ENCODE measurements around the gene PRKD3. TPM values are rescaled to one million over a fixed set of nuclear protein-coding genes. Genes with fewer than 3 reads are reported as not detected.
A peak's percentile ranks its signal among the peaks of the same experiment; 100 is the strongest.

The PRKD3 gene
- total and polyA plus RNA-seq, 9 of the 15 experiments (the other 6 are each of a cell fraction or from before 2014, with no cell fraction given): 4.7 to 26.7 (median 17.0) TPM

DNA sequence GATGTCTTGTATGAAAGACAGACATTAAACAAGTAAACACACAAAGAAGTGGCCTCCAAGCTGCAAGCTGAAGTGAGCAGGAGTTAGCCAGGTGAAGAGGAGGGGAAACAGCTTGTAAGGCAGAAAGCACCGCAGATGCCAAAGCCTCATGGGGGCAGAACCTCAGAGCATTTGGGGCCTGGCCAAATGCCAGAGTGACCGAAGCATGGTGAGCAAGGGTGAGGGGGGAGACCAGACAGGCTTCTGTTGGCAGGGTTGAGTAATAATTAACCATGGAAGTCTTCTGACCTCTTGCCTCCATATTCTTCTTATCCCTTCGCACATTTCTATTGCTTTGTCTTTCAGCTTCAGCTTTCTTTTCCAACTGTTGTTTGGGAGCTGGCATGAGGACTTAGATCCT is 25.4 kb upstream of the PRKD3 start:
- BruUV-seq (replicated peaks): no TSS peak
- Histone ChIP-seq H2AFZ (ENCODE audit: low read depth, low read length) (no peak overlapping the region), H3K4me1 (replicated peaks in 1 of 2; ENCODE audit: control insufficient read depth in 2 of 2, insufficient read depth in 2 of 2, low read length in 2 of 2) (peaks cover 0 to 2% of the 10 kb centered on the region in 2 experiments; a peak in 2 of 5 replicates), H3K9ac (ENCODE audit: insufficient read depth in 1 of 2, low read depth in 2 of 2, low read length in 2 of 2) (no peak overlapping the region), H3K36me3 (ENCODE audit: control insufficient read depth, insufficient read depth, low read length) (no peaks in the 10 kb centered on the region), H3K79me2 (ENCODE audit: control insufficient read depth, insufficient read depth, low read length) (no peaks in the 10 kb centered on the region), H3K9me1 (ENCODE audit: control insufficient read depth, insufficient read depth, low read length) (no peaks in the 10 kb centered on the region), H3K27ac (ENCODE audit: extremely low read depth, low read depth, low read length) (no peak overlapping the region), H4K20me1 (replicated peaks; ENCODE audit: control insufficient read depth, insufficient read depth, low read length) (no peaks in the 10 kb centered on the region), H3K4me2 (ENCODE audit: insufficient read depth, low read length) (no peak overlapping the region), H3K27me3 (ENCODE audit: control insufficient read depth in 2 of 2, insufficient read depth in 2 of 2, low read length in 2 of 2) (peaks cover 17 to 26% of the 10 kb centered on the region in 2 experiments), H3K4me3 (no peak overlapping the region), H3K9me3 (replicated peaks; ENCODE audit: control insufficient read depth, insufficient read depth, low read depth, low read length) (no peaks in the 10 kb centered on the region)
- ChIA-PET POLR2A (interaction anchor here (1.2 kb wide), 1 partner anchor 10 kb away, joined by 4 read pairs; no protein-coding TSS in a partner anchor), CTCF (ENCODE audit: low intra/inter-chr PET ratio) (no interaction called here)
- peak; percentile 43; the same call in 1 of the 2 replicates for TF ChIP-seq NFIC (IDR thresholded peaks at IDR 0.05)
- no peak for TF ChIP-seq EHMT2 (IDR thresholded peaks at IDR 0.05)
- intact Hi-C loops (cut with micrococcal nuclease) (no loop called here), in situ Hi-C loops (cut with MboI) (no loop called here)
- ATAC-seq: no peak
- WGBS (ENCODE audit: insufficient coverage, low coverage, missing lambda C conversion rate): 5% methylated on average over 3 of the region's 3 CpGs
- FAIRE-seq: no peak
- no peak for DNase-seq (ENCODE audit: extremely low read depth in 1 of 4, low spot score in 3 of 4)

DNA sequence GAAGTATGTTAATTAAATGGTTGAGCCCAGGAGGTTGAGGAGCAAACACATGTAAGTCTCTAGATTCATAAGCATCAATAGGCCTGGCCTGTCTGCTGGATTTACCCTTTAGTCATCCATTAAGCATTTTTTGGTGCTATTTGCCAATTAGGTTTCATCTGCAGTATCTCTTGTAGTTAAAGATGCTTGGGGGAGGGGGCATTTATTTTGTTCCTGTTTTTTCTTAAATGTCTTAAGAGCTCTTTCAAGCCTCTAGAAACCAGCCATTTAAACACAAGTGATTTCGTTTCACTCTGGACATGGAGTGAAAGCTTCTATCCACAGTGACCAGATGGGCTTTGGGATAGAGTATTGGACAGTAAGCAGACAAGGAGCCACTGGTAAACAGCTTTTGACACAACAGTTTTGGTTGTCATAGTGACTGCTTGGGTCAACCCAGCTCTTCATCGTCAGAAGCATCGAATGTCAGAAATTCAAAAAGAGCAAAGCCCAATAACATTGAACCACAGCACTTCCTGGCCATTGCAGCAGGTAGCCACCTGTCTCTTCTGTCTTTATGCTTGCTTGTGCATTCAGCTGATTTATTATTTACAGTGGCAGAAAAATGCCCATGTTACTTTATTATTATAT is 24.7 kb upstream of the PRKD3 start:
- intact Hi-C loops (cut with micrococcal nuclease) (no loop called here), in situ Hi-C loops (cut with MboI) (no loop called here)
- H3K27me3 ChIP-seq (ENCODE audit: control insufficient read depth in 2 of 2, insufficient read depth in 2 of 2, low read length in 2 of 2): peaks cover 17 to 32% of the 10 kb centered on the region in 2 experiments
- DNase-seq (ENCODE audit: extremely low read depth in 1 of 4, low spot score in 3 of 4) (no peak), FAIRE-seq (no peak), ATAC-seq (no peak)
- H2AFZ ChIP-seq (ENCODE audit: low read depth, low read length): no peak overlapping the region
- no peak overlapping the region for H3K4me3 ChIP-seq
- TF ChIP-seq TCF7L2 (IDR thresholded peaks at IDR 0.05; ENCODE audit: low read depth, low read length) (no peak), RFX1 (IDR thresholded peaks at IDR 0.05) (peak; percentile 36)
- H3K9ac ChIP-seq (ENCODE audit: insufficient read depth in 1 of 2, low read depth in 2 of 2, low read length in 2 of 2): no peak overlapping the region
- CTCF ChIA-PET (ENCODE audit: low intra/inter-chr PET ratio): no interaction called here
- H3K4me1 ChIP-seq (replicated peaks in 1 of 2; ENCODE audit: control insufficient read depth in 2 of 2, insufficient read depth in 2 of 2, low read length in 2 of 2): peaks cover 0 to 9% of the 10 kb centered on the region in 2 experiments; a peak in 2 of 5 replicates
- no peaks in the 10 kb centered on the region for H3K9me1 ChIP-seq (ENCODE audit: control insufficient read depth, insufficient read depth, low read length)
- no peak overlapping the region for H3K27ac ChIP-seq (ENCODE audit: extremely low read depth, low read depth, low read length)
- 0% methylated on average over 3 of the region's 3 CpGs for WGBS (ENCODE audit: insufficient coverage, low coverage, missing lambda C conversion rate)
- no peaks in the 10 kb centered on the region for H4K20me1 ChIP-seq (replicated peaks; ENCODE audit: control insufficient read depth, insufficient read depth, low read length)
- no peak overlapping the region for H3K4me2 ChIP-seq (ENCODE audit: insufficient read depth, low read length)
- no peaks in the 10 kb centered on the region for H3K36me3 ChIP-seq (ENCODE audit: control insufficient read depth, insufficient read depth, low read length)
- POLR2A ChIA-PET: interaction anchor here (1.2 to 1.8 kb wide), 2 partner anchors 11 to 12 kb away, joined by 4 read pairs; no protein-coding TSS in a partner anchor
- H3K9me3 ChIP-seq (replicated peaks; ENCODE audit: control insufficient read depth, insufficient read depth, low read depth, low read length): no peaks in the 10 kb centered on the region
- no TSS peak for BruUV-seq (replicated peaks)
- H3K79me2 ChIP-seq (ENCODE audit: control insufficient read depth, insufficient read depth, low read length): no peaks in the 10 kb centered on the region
